ENCODE data around the gene TUBG2. TPM values are rescaled to one million over a fixed set of nuclear protein-coding genes. Genes with fewer than 3 reads are reported as not detected.

TUBG2 gene
- total and polyA plus RNA-seq, 2 experiments from 2014 or later, result 16.0 to 46.3 TPM

- H4K20me1 ChIP-seq (ENCODE audit: insufficient read depth, poor library complexity, severe bottlenecking), result peaks cover 8% of the 10 kb centered on the region
- H3K4me2 ChIP-seq, result no peak overlapping the region
- H3K4me3 ChIP-seq, result no peak overlapping the region
- no peaks in the 10 kb centered on the region for H3K27me3 ChIP-seq
- peaks cover 27% of the 10 kb centered on the region for H3K4me1 ChIP-seq (ENCODE audit: insufficient read depth)
- peaks cover 10% of the 10 kb centered on the region for H3K79me2 ChIP-seq
- 72% methylated on average over 6 of the region's 12 CpGs for WGBS (ENCODE audit: low lambda C conversion rate, missing lambda C conversion rate)
- H3K27ac ChIP-seq, result no peak overlapping the region
- H3K9me2 ChIP-seq (replicated peaks; ENCODE audit: insufficient read depth), result no peaks in the 10 kb centered on the region
- TF ChIP-seq EZH2 (IDR thresholded peaks at IDR 0.05; ENCODE audit: borderline replicate concordance) (no peak), CTCF (IDR thresholded peaks at IDR 0.05; ENCODE audit: poor library complexity) (no peak), EZH2phosphoT487 (IDR thresholded peaks at IDR 0.05; ENCODE audit: low read depth, severe bottlenecking, unreplicated experiment) (no peak)
- H3K9me3 ChIP-seq (ENCODE audit: low read depth), result no peaks in the 10 kb centered on the region
- DNase-seq (ENCODE audit: low spot score), result no peak
- H3K36me3 ChIP-seq (replicated peaks; ENCODE audit: insufficient read depth, low read depth), result no peaks in the 10 kb centered on the region
- H2AFZ ChIP-seq, result no peak overlapping the region
These were observed 10.6 kb downstream of the TUBG2 start for GRCh38 chr17:42669705-42669976.

GRCh38 chr17:42669977-42670788, 11.1 kb downstream of the TUBG2 start:
- Histone ChIP-seq H3K36me3 (replicated peaks; ENCODE audit: insufficient read depth, low read depth) (no peaks in the 10 kb centered on the region), H4K20me1 (ENCODE audit: insufficient read depth, poor library complexity, severe bottlenecking) (peaks cover 13% of the 10 kb centered on the region), H3K79me2 (peaks cover 15% of the 10 kb centered on the region), H3K4me3 (no peak overlapping the region), H2AFZ (no peak overlapping the region), H3K27me3 (no peaks in the 10 kb centered on the region), H3K27ac (no peak overlapping the region), H3K9me3 (ENCODE audit: low read depth) (no peaks in the 10 kb centered on the region), H3K4me1 (ENCODE audit: insufficient read depth) (peaks cover 33% of the 10 kb centered on the region), H3K9me2 (replicated peaks; ENCODE audit: insufficient read depth) (no peaks in the 10 kb centered on the region), H3K4me2 (no peak overlapping the region)
- TF ChIP-seq EZH2phosphoT487 (IDR thresholded peaks at IDR 0.05; ENCODE audit: low read depth, severe bottlenecking, unreplicated experiment), result no peak
- DNase-seq (ENCODE audit: low spot score), result no peak
- WGBS (ENCODE audit: low lambda C conversion rate, missing lambda C conversion rate), result 35% methylated on average over 36 of the region's 87 CpGs

GRCh38 chr17:42670789-42671657, 11.9 kb downstream of the TUBG2 start:
- Histone ChIP-seq H3K4me2 (no peak overlapping the region), H3K27me3 (no peaks in the 10 kb centered on the region), H3K9me3 (ENCODE audit: low read depth) (no peaks in the 10 kb centered on the region), H2AFZ (no peak overlapping the region), H3K4me3 (no peak overlapping the region), H3K27ac (no peak overlapping the region), H3K9me2 (replicated peaks; ENCODE audit: insufficient read depth) (no peaks in the 10 kb centered on the region), H3K79me2 (peaks cover 24% of the 10 kb centered on the region), H3K36me3 (replicated peaks; ENCODE audit: insufficient read depth, low read depth) (no peaks in the 10 kb centered on the region), H4K20me1 (ENCODE audit: insufficient read depth, poor library complexity, severe bottlenecking) (peaks cover 20% of the 10 kb centered on the region), H3K4me1 (ENCODE audit: insufficient read depth) (peaks cover 36% of the 10 kb centered on the region)
- no peak for TF ChIP-seq EZH2 (IDR thresholded peaks at IDR 0.05; ENCODE audit: borderline replicate concordance)
- no peak for TF ChIP-seq EZH2phosphoT487 (IDR thresholded peaks at IDR 0.05; ENCODE audit: low read depth, severe bottlenecking, unreplicated experiment)
- TF ChIP-seq CTCF (IDR thresholded peaks at IDR 0.05; ENCODE audit: poor library complexity), result no peak
- 89% methylated on average over 43 of the region's 50 CpGs for WGBS (ENCODE audit: low lambda C conversion rate, missing lambda C conversion rate)
- no peak for DNase-seq (ENCODE audit: low spot score)

GRCh38 chr17:42672038-42672437, 13.0 kb downstream of the TUBG2 start:
- Histone ChIP-seq H3K27me3 (no peaks in the 10 kb centered on the region), H3K4me1 (ENCODE audit: insufficient read depth) (peaks cover 36% of the 10 kb centered on the region), H3K4me2 (no peak overlapping the region), H3K4me3 (no peak overlapping the region), H2AFZ (no peak overlapping the region), H3K79me2 (peaks cover 30% of the 10 kb centered on the region), H3K36me3 (replicated peaks; ENCODE audit: insufficient read depth, low read depth) (no peaks in the 10 kb centered on the region), H4K20me1 (ENCODE audit: insufficient read depth, poor library complexity, severe bottlenecking) (peaks cover 20% of the 10 kb centered on the region), H3K9me2 (replicated peaks; ENCODE audit: insufficient read depth) (no peaks in the 10 kb centered on the region), H3K9me3 (ENCODE audit: low read depth) (no peaks in the 10 kb centered on the region), H3K27ac (no peak overlapping the region)
- 93% methylated on average over 20 of the region's 28 CpGs for WGBS (ENCODE audit: low lambda C conversion rate, missing lambda C conversion rate)
- TF ChIP-seq EZH2 (IDR thresholded peaks at IDR 0.05; ENCODE audit: borderline replicate concordance) (no peak), EZH2phosphoT487 (IDR thresholded peaks at IDR 0.05; ENCODE audit: low read depth, severe bottlenecking, unreplicated experiment) (no peak), CTCF (IDR thresholded peaks at IDR 0.05; ENCODE audit: poor library complexity) (no peak)
- DNase-seq (ENCODE audit: low spot score), result no peak

Data from hepatocyte (in vitro differentiated cells).